ENCODE data around the gene ANKRD53.
"Not testable (repeated sequence)": the region's sequence is repeated elsewhere in the genome, so short reads cannot be mapped to it uniquely, and the experiment has no call there.

Gene ANKRD53

DNA sequence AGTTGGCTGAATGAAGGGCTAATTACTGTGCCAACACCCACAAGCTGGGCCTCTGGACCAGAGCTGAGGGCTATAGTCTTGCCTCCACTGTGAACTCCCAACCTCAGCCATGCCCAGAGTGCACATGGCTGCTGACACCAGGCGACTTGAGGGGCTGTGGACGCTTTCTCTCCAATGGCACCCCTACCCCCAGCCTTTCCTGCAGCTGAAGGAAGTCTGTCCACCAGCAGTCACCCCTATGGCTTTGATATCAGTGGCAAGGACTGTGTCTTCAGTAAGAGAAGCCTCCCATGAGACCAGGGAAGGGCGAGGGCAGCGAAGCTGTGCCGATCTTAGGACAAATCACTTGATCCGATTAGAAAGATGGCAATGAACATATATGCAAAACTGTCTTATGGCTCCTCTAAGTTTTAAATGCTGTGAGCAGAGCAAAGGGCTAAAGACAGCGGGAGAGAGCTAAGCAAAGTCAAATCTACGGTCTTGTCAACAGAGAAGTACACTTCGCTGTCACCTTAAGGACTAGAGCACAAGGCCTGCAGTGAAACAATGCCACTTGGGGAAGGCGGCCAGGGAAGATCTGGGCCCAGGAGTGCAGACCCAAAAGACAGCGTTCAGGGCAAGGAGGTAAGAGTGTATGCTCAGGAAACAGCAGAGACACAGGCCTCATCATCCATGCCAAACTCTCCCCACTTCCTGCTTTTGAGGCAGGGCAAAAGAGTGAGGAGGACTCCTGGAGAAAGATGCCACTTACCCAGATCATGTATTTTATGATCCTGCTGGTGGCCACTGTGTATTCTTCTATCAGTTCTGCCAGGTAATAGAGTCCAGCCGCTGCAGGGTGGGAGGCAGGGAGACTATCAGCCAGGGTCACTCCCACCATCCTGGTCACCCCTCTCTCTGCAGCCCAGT is 14.8 kb downstream of the ANKRD53 start:
- TF ChIP-seq, protein P1, sequence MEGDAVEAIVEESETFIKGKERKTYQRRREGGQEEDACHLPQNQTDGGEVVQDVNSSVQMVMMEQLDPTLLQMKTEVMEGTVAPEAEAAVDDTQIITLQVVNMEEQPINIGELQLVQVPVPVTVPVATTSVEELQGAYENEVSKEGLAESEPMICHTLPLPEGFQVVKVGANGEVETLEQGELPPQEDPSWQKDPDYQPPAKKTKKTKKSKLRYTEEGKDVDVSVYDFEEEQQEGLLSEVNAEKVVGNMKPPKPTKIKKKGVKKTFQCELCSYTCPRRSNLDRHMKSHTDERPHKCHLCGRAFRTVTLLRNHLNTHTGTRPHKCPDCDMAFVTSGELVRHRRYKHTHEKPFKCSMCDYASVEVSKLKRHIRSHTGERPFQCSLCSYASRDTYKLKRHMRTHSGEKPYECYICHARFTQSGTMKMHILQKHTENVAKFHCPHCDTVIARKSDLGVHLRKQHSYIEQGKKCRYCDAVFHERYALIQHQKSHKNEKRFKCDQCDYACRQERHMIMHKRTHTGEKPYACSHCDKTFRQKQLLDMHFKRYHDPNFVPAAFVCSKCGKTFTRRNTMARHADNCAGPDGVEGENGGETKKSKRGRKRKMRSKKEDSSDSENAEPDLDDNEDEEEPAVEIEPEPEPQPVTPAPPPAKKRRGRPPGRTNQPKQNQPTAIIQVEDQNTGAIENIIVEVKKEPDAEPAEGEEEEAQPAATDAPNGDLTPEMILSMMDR (IDR thresholded peaks at IDR 0.05; ENCODE audit: borderline replicate concordance, insufficient read depth, low read depth, low read length): no peak
- H3K4me3 ChIP-seq (ENCODE audit: low read depth, low read length): peak overlapping the region; percentile 11

DNA sequence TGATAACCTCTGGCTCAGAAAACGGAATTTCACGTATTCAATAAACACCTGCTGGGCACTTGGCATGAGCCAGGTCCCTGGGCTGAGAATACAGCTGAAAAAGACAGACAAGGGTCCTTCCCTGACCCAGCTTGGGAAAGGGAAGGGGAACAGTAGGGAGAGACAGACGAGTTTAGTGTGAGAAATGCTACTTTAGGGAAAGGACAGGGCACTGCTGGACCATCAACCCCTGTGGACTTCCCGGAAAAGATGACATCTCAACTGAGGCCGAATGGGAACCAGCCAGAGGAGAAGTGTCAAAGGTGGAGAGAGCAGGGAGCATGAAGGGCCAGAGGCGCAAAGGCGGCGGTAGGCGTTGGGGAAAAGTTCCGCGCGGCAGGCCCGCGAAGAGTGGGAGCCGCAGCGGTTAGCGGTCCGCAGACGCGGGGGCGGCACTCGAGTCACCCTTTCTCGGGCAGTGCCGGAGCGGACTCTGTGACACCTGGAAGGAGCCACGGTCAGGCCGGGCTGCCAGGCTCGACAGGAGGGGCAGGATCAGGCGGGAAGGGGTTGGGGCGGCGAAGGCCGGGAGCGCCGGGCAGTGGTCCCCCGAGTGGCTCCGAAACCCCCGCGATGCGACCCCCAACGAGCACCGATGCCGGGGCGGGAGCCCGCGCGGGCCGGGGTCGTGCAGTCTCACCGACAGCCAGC is 15.7 kb downstream of the ANKRD53 start:
- TF ChIP-seq, protein P1 (IDR thresholded peaks at IDR 0.05; ENCODE audit: borderline replicate concordance, insufficient read depth, low read depth, low read length): no peak
- H3K4me3 ChIP-seq (ENCODE audit: low read depth, low read length): peak overlapping the region; percentile 91

DNA sequence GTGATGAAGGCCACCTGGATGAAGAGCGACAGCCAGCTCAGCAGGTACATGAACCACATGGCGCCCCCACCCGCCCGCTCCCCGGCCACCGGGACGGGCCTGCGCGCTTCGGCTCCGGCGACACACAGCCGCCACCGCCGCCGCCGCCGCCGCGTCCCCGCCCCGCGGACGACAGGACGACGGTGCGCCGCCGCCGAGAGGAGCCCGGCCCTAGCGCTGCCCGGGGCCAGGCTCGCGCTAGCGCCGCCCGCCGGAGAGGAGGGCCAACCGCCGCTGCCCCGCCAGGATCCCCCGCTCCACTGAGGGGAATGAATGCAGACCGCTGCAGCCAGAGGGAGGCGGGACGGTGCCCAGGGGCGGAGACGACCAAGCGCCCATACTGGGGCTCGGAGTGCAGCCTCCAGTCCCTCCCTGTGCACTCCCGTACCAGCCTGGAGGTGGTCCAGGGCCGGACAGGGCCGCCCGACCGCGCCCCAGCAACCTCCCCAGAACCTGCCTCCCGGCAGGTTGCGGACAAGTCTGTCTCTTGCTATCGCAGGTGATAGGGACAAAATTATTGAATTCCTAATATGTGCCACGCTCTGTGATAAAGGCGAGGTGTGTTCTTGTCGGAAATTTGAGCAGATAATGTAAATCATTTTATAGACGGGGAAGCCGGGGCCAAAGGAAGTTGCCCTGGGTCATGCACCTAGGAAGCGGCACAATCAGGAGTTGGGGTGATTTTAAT is 16.4 kb downstream of the ANKRD53 start, which contains the start of gene TEX261:
TEX261 (minus strand) TSS at position 175 of the 727 bp plus-strand sequence; CDS start at position 59, 116 bp downstream.
- TF ChIP-seq, protein P1 (IDR thresholded peaks at IDR 0.05; ENCODE audit: borderline replicate concordance, insufficient read depth, low read depth, low read length): peak; percentile 90
- peak within 1 kb of the TSS; percentile 91 for H3K4me3 ChIP-seq (ENCODE audit: low read depth, low read length)

DNA sequence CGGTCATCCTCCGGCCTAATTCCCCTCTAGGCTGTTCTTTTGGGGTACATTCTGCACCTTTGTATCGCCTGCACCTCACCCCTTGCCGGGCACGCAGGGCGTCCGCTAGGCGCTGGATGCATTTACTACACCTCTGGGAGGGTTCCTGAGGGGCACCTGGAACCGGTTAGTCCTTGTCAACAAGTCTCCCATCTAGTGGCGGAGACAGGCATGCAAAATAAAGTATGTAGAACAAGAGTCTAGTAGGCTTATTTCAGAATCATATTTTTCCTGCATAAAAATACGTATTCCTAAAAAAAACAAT is 16.9 kb downstream of the ANKRD53 start:
- TF ChIP-seq, protein P1 (IDR thresholded peaks at IDR 0.05; ENCODE audit: borderline replicate concordance, insufficient read depth, low read depth, low read length): peak; percentile 46; the same call in 1 of the 2 replicates

DNA sequence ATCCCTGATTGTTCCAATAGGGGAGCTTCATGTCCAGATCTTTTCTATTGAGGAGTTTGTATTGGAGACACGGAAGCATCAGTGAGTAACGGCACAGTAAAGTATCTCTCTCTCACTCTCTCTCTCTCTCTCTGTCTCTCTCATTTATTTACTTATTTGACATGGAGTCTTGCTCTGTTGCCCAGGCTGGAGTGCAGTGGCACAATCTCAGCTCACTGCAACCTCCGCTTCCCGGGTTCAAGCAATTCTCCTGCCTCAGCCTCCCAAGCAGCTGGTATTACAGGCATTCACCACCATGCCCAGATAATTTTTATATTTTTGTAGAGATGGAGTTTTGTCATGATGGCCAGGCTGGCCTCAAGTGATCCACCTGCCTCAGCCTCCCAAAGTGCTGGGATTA is 20.5 kb downstream of the ANKRD53 start:
- not testable (repeated sequence) for H3K4me3 ChIP-seq (ENCODE audit: low read depth, low read length)

More for the DNA sequence above, 16.9 kb downstream of the ANKRD53 start:
- H3K4me3 ChIP-seq (ENCODE audit: low read depth, low read length): peak overlapping the region; percentile 71

DNA sequence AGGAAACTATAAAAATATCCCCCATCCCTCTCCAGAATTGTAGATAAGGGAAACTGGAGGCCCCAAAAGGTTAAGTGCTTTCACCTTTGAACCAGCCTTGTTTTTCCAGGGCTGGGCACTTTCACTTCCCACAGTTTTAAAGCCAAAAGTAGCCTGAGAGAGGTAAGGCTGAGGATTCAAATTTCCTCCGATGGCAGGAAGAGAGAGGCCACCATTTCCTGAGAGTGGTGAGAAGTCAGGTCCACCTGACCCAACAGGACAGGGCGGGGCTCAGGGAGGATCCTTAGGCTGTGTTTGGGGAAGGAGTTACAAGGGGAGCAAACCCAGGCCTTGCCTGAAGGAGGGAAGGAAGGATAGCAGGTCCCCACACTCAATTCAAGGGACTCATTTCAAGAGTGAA is 20.9 kb downstream of the ANKRD53 start:
- no peak overlapping the region for H3K4me3 ChIP-seq (ENCODE audit: low read depth, low read length)
- TF ChIP-seq, protein P1 (IDR thresholded peaks at IDR 0.05; ENCODE audit: borderline replicate concordance, insufficient read depth, low read depth, low read length): no peak

DNA sequence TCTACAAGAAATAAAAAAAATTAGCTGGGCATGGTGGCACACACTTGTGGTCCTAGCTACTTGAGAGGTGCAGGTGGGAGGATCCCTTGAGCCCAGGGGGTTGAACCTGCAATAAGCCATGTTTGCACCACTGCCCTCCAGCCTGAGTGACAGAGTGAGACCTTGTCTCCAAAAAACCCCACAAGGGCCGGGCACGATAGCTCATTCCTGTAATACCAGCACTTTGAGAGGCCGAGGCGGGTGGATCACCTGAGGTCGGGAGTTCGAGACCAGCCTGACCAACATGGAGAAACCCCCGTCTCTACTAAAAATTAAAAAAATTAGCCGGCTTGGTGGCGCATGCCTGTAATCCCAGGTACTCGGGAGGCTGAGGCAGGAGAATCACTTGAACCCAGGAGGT is 21.5 kb downstream of the ANKRD53 start:
- H3K4me3 ChIP-seq (ENCODE audit: low read depth, low read length): not testable (repeated sequence)
